Omental fat pad (tissue), 4 donors: ENCODE measurements around the gene JADE1. TPM values are rescaled to one million over a fixed set of nuclear protein-coding genes. Genes with fewer than 3 reads are reported as not detected.

Experiments used
- ATAC-seq: fragments of 150-250 bp; one replicate; pipeline ENCODE4 v1.9.1; 2016; ENCODE audit warnings: mild to moderate bottlenecking, moderate library complexity; ENCODE audit not compliant: low FRiP score
- DNase-seq: peaks from one replicate; pipeline ENCODE4 v3.0.0-alpha.2; 2019; ENCODE audit warnings: low spot score
- CTCF ChIP-seq, 3 donors: fragments of 450-650 bp; IDR thresholded peaks; one replicate each; pipeline ENCODE4 v1.5.1; 2016 to 2017; ENCODE audit warnings: antibody characterized with exemption in 3 of 3, mild to moderate bottlenecking in 3 of 3, moderate library complexity in 2 of 3
- total RNA-seq, 4 donors: library from RNA; depleted of rRNA; stranded (reverse); fragments of >200 nt; gene quantifications; one replicate each; pipeline ENCODE4 v1.1.0, GENCODE V29; 2016

JADE1 gene
- total RNA-seq, 4 donors from 2014 or later, result 37.2 to 57.4 (median 45.5) TPM

GRCh38 chr4:128880662-128881061 is 71.2 kb downstream of the JADE1 start:
- no peak for TF ChIP-seq CTCF (IDR thresholded peaks at IDR 0.05)
- ATAC-seq (no peak), DNase-seq (no peak)

GRCh38 chr4:128904821-128905220 is 95.3 kb downstream of the JADE1 start:
- TF ChIP-seq CTCF (IDR thresholded peaks at IDR 0.05), result no peak

GRCh38 chr4:128906581-128906980 is 97.1 kb downstream of the JADE1 start:
- TF ChIP-seq CTCF (IDR thresholded peaks at IDR 0.05), result no peak
- ATAC-seq, result no peak

More at GRCh38 chr4:128904821-128905220, 95.3 kb downstream of the JADE1 start:
- no peak for DNase-seq
- no peak for ATAC-seq

GRCh38 chr4:128907981-128908380 is 98.5 kb downstream of the JADE1 start:
- DNase-seq (no peak), ATAC-seq (no peak)

More at GRCh38 chr4:128906581-128906980, 97.1 kb downstream of the JADE1 start:
- DNase-seq, result no peak

GRCh38 chr4:128908735-128909134 is 99.2 kb downstream of the JADE1 start:
- ATAC-seq (no peak), DNase-seq (no peak)
- no peak for TF ChIP-seq CTCF (IDR thresholded peaks at IDR 0.05)

More at GRCh38 chr4:128907981-128908380, 98.5 kb downstream of the JADE1 start:
- TF ChIP-seq CTCF (IDR thresholded peaks at IDR 0.05), result no peak

- no peak for TF ChIP-seq CTCF (IDR thresholded peaks at IDR 0.05)
- no peak for DNase-seq
- ATAC-seq, result no peak
Measured at GRCh38 chr4:128913228-128913627, 103.7 kb downstream of the JADE1 start.

- TF ChIP-seq CTCF (IDR thresholded peaks at IDR 0.05), result no peak
- DNase-seq, result no peak
- no peak for ATAC-seq
Measured at GRCh38 chr4:128915544-128915943, 106.0 kb downstream of the JADE1 start.
